ENCODE measurements around the gene COL5A2. TPM values are rescaled to one million over a fixed set of nuclear protein-coding genes. Genes with fewer than 3 reads are reported as not detected.
A peak's percentile ranks its signal among the peaks of the same experiment; 100 is the strongest.

Gene COL5A2
- total RNA-seq, 4 donors from 2014 or later: 34.7 to 60.4 (median 51.4) TPM

DNA sequence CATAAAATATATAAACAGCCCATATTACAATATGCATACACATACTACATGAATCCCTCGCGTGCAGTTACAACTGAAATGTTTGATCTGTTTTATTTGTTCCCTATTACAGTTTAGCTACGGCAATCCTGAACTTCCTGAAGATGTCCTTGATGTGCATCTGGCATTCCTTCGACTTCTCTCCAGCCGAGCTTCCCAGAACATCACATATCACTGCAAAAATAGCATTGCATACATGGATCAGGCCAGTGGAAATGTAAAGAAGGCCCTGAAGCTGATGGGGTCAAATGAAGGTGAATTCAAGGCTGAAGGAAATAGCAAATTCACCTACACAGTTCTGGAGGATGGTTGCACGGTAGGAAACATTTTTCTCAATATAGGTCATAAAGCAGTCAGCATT lies 169.0 kb downstream of the COL5A2 start:
- WGBS, 2 donors: 67 to 68% methylated on average over 6 of the region's 6 CpGs
- Histone ChIP-seq H3K27ac (no peak overlapping the region), H3K4me3 (no peak overlapping the region), H3K27me3 (no peaks in the 10 kb centered on the region), H3K36me3 (peaks cover 0 to 56% (median 6%) of the 10 kb centered on the region in 3 donors), H3K4me1 (peaks cover 0 to 16% (median 0%) of the 10 kb centered on the region in 4 donors), H3K9me3 (no peaks in the 10 kb centered on the region)
- TF ChIP-seq EP300 (IDR thresholded peaks at IDR 0.05) (no peak), POLR2A (IDR thresholded peaks at IDR 0.05) (no peak)
- TF ChIP-seq, protein P1, sequence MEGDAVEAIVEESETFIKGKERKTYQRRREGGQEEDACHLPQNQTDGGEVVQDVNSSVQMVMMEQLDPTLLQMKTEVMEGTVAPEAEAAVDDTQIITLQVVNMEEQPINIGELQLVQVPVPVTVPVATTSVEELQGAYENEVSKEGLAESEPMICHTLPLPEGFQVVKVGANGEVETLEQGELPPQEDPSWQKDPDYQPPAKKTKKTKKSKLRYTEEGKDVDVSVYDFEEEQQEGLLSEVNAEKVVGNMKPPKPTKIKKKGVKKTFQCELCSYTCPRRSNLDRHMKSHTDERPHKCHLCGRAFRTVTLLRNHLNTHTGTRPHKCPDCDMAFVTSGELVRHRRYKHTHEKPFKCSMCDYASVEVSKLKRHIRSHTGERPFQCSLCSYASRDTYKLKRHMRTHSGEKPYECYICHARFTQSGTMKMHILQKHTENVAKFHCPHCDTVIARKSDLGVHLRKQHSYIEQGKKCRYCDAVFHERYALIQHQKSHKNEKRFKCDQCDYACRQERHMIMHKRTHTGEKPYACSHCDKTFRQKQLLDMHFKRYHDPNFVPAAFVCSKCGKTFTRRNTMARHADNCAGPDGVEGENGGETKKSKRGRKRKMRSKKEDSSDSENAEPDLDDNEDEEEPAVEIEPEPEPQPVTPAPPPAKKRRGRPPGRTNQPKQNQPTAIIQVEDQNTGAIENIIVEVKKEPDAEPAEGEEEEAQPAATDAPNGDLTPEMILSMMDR (IDR thresholded peaks at IDR 0.05): no peak
- DNase-seq (ENCODE audit: low spot score in 2 of 2): no peak

DNA sequence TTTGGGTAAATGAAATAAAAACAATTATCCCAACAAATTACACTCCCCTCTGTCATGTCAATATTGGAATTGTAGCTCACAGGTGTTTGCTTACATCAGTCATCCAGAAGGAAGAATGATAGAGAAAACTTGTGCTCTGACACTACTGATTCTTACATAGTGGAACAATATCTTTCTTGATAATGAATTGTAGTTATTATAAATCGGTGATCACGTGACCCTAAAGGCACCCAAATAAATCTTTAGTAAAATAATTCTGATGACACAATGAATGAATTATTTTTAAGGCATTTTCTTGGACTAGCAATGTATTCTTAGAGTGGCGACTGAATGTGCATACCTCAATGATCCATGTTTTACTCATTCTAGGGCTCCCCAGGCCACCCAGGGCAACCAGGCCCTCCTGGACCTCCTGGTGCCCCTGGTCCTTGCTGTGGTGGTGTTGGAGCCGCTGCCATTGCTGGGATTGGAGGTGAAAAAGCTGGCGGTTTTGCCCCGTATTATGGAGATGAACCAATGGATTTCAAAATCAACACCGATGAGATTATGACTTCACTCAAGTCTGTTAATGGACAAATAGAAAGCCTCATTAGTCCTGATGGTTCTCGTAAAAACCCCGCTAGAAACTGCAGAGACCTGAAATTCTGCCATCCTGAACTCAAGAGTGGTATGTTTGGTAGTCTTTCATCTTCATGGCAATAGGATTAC lies 170.9 kb downstream of the COL5A2 start:
- no peaks in the 10 kb centered on the region for H3K27me3 ChIP-seq
- peaks cover 0 to 75% (median 6%) of the 10 kb centered on the region in 3 donors for H3K36me3 ChIP-seq
- H3K4me1 ChIP-seq: peaks cover 0 to 6% (median 0%) of the 10 kb centered on the region in 4 donors
- no peak for DNase-seq (ENCODE audit: low spot score in 2 of 2)
- no peak overlapping the region for H3K4me3 ChIP-seq
- no peaks in the 10 kb centered on the region for H3K9me3 ChIP-seq
- 70 to 80% methylated on average over 9 of the region's 9 CpGs for WGBS, 2 donors
- TF ChIP-seq, protein P1 (IDR thresholded peaks at IDR 0.05): no peak
- TF ChIP-seq EP300 (IDR thresholded peaks at IDR 0.05): no peak
- H3K27ac ChIP-seq: peak overlapping the region in 2 of 4 donors; percentile 16 to 34

DNA sequence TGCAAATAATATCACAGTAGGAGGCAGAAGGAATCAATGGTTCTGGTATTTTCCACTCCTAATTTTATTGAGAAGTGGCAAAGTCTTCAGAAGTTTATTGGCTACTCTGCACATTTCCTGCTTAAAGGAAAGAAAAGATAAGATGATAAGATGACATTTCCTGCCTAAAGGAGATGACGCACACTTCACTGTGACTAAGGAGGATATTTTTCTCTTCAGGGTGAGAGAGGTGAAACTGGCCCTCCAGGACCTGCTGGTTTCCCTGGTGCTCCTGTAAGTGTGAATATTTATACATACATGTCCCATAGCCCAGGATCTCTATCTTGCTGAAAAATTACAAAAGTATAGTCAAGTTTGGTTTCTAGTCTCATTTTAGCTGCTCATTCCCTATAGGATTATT lies 177.5 kb downstream of the COL5A2 start:
- TF ChIP-seq, protein P1 (IDR thresholded peaks at IDR 0.05): no peak
- no peak for TF ChIP-seq POLR2A (IDR thresholded peaks at IDR 0.05)
- TF ChIP-seq EP300 (IDR thresholded peaks at IDR 0.05): no peak
- Histone ChIP-seq H3K4me3 (no peak overlapping the region), H3K27ac (peak overlapping the region in 1 of 4 donors; percentile 58), H3K9me3 (no peaks in the 10 kb centered on the region), H3K36me3 (peaks cover 0 to 90% (median 0%) of the 10 kb centered on the region in 3 donors), H3K27me3 (no peaks in the 10 kb centered on the region), H3K4me1 (peaks cover 0 to 5% (median 0%) of the 10 kb centered on the region in 4 donors)
- WGBS, 2 donors: 33 to 34% methylated on average over 1 of the region's 1 CpG
- DNase-seq (ENCODE audit: low spot score in 2 of 2): no peak

DNA sequence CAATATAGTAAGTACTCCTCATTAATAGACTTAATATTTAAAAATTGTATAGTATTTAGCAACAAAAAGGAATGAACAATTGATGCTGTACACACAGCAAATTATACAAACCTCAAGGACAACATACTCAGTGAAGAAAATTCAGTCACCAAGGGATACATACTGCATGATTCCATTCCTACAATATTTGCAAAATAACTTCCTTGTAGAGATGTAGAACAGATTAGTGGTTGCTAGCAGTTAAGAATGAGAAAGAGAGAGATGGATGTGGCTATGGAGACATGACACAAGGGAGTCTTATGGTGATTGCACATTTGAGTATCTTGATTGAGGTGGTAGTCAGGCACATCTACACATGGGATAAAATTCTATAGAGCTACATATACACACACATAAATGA lies 179.3 kb downstream of the COL5A2 start:
- Histone ChIP-seq H3K27ac (peak overlapping the region in 1 of 4 donors; percentile 17), H3K36me3 (peaks cover 0 to 94% (median 0%) of the 10 kb centered on the region in 3 donors), H3K4me1 (peaks cover 0 to 6% (median 0%) of the 10 kb centered on the region in 4 donors), H3K27me3 (no peaks in the 10 kb centered on the region), H3K9me3 (no peaks in the 10 kb centered on the region), H3K4me3 (no peak overlapping the region)
- TF ChIP-seq EP300 (IDR thresholded peaks at IDR 0.05): no peak
- no peak for TF ChIP-seq POLR2A (IDR thresholded peaks at IDR 0.05)
- TF ChIP-seq, protein P1 (IDR thresholded peaks at IDR 0.05): no peak
- DNase-seq (ENCODE audit: low spot score in 2 of 2): no peak

DNA sequence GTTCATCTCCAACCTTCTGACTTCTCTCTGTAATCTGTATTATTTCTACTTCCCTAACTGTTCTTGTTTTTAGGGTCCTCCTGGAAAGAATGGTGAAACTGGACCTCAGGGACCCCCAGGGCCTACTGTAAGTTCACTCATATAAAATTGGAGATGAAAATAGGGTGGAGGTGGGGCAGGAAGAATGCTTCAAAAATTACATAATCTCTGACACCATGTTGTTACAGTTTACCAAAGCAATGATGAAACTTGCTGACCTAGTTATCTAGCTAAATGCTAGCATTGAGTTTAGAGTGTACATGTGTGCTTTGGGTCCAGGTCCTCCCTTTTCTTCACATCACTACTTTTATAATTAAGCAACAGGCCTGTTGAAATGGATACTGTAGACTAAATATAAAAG lies 182.3 kb downstream of the COL5A2 start:
- H3K27me3 ChIP-seq: no peaks in the 10 kb centered on the region
- H3K36me3 ChIP-seq: peaks cover 0 to 94% (median 0%) of the 10 kb centered on the region in 3 donors
- no peak overlapping the region for H3K4me3 ChIP-seq
- no peak for DNase-seq (ENCODE audit: low spot score in 2 of 2)
- H3K27ac ChIP-seq: peak overlapping the region in 3 of 4 donors; percentile 20 to 69 (median 60)
- peaks cover 0 to 10% (median 0%) of the 10 kb centered on the region in 4 donors for H3K4me1 ChIP-seq
- no peak for TF ChIP-seq POLR2A (IDR thresholded peaks at IDR 0.05)
- no peak for TF ChIP-seq EP300 (IDR thresholded peaks at IDR 0.05)
- TF ChIP-seq, protein P1 (IDR thresholded peaks at IDR 0.05): no peak
- H3K9me3 ChIP-seq: no peaks in the 10 kb centered on the region
